Activated CD4-positive, alpha-beta T cell treated with anti-CD3 and anti-CD28 coated beads for 36 hours (primary cell): ENCODE measurements around the gene BUB1. TPM values are rescaled to one million over a fixed set of nuclear protein-coding genes. Genes with fewer than 3 reads are reported as not detected.

Experiments used
- total RNA-seq, 2 experiments: library from RNA; stranded (reverse); gene quantifications; one replicate each; pipeline ENCODE4 v1.2.3, GENCODE V29; 2021

BUB1 gene
- total RNA-seq, 2 experiments from 2014 or later, result 93.5 to 115 TPM

Other genes with a start within 250 kb of the BUB1 start
- gene LIMS4, start 205.2 kb downstream of the BUB1 start, total RNA-seq, result under 1 TPM in 1 of 2 experiments, not detected in 1; 0.16 TPM
- 10 to 100 TPM; 12.0 to 17.1 TPM for gene RGPD6, start 100.8 kb downstream of the BUB1 start, total RNA-seq
- gene ACOXL, start 54.5 kb upstream of the BUB1 start, total RNA-seq, result under 1 TPM in 1 of 2 experiments, not detected in 1; 0.23 TPM